ENCODE measurements around the gene SHCBP1L.

DNA sequence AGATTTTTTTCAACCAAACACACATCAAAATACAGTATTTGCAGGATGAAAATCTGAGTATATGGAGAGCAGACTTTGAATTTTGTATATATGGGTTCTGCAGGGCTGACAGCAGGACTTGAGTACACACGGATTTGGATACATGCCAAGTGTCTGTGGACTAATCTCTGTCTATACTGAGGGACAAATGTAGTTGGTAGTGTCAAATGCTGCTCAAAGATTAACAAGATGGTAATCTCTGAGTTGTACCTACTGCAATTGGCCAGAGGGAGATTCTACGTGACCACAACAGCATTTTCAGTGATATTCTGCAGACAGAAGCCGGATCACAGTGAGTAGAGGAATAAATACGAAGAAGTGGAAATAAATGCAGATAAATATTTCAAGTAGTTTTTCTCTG, 43.4 kb downstream of the SHCBP1L start:
- TF ChIP-seq POLR2A (IDR thresholded peaks at IDR 0.05) = no peak
- TF ChIP-seq, protein P1, sequence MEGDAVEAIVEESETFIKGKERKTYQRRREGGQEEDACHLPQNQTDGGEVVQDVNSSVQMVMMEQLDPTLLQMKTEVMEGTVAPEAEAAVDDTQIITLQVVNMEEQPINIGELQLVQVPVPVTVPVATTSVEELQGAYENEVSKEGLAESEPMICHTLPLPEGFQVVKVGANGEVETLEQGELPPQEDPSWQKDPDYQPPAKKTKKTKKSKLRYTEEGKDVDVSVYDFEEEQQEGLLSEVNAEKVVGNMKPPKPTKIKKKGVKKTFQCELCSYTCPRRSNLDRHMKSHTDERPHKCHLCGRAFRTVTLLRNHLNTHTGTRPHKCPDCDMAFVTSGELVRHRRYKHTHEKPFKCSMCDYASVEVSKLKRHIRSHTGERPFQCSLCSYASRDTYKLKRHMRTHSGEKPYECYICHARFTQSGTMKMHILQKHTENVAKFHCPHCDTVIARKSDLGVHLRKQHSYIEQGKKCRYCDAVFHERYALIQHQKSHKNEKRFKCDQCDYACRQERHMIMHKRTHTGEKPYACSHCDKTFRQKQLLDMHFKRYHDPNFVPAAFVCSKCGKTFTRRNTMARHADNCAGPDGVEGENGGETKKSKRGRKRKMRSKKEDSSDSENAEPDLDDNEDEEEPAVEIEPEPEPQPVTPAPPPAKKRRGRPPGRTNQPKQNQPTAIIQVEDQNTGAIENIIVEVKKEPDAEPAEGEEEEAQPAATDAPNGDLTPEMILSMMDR (IDR thresholded peaks at IDR 0.05) = no peak

Measured in heart left ventricle (tissue), 13 donors.